Activated T-helper 17 cell treated with anti-CD3 and anti-CD28 coated beads, Interleukin-2, amount 50 U/mL, for 72 hours (primary cell): Measurements from ENCODE around the gene TMEM267. TPM values are rescaled to one million over a fixed set of nuclear protein-coding genes. Genes with fewer than 3 reads are reported as not detected.
A peak's percentile ranks its signal among the peaks of the same experiment; 100 is the strongest.
"Not testable (repeated sequence)": the region's sequence is repeated elsewhere in the genome, so short reads cannot be mapped to it uniquely, and the experiment has no call there.

Source experiments
- ATAC-seq: fragments of 150-1000 bp; cut with Tn5 transposase; replicated peaks from 2 replicates; pipeline ENCODE4 v1.10.0; 2021; ENCODE audit warnings: mild to moderate bottlenecking, moderate library complexity
- H3K27ac Mint-ChIP-seq: one replicate; pipeline ENCODE4 v1.8.0; 2022; ENCODE audit warnings: mixed read lengths
- H3K27me3 Mint-ChIP-seq: one replicate; pipeline ENCODE4 v1.8.0; 2022; ENCODE audit warnings: mixed read lengths
- H3K36me3 Mint-ChIP-seq: one replicate; pipeline ENCODE4 v1.8.0; 2022; ENCODE audit warnings: low read depth, mild to moderate bottlenecking, mixed read lengths
- H3K4me1 Mint-ChIP-seq: one replicate; pipeline ENCODE4 v1.8.0; 2022; ENCODE audit warnings: mixed read lengths
- H3K4me3 Mint-ChIP-seq: one replicate; pipeline ENCODE4 v1.8.0; 2022; ENCODE audit warnings: mild to moderate bottlenecking, mixed read lengths
- H3K9me3 Mint-ChIP-seq: one replicate; pipeline ENCODE4 v1.8.0; 2022; ENCODE audit warnings: mixed read lengths
- total RNA-seq, 2 donors: library from RNA; stranded (reverse); gene quantifications; one replicate each; pipeline ENCODE4 v1.2.3, GENCODE V29; 2022

Gene TMEM267, protein sequence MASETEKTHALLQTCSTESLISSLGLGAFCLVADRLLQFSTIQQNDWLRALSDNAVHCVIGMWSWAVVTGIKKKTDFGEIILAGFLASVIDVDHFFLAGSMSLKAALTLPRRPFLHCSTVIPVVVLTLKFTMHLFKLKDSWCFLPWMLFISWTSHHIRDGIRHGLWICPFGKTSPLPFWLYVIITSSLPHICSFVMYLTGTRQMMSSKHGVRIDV
- total RNA-seq = 10 to 100 TPM in 1 of 2 donors, 1 to 10 TPM in 1; 9.5 to 14.6 TPM

DNA sequence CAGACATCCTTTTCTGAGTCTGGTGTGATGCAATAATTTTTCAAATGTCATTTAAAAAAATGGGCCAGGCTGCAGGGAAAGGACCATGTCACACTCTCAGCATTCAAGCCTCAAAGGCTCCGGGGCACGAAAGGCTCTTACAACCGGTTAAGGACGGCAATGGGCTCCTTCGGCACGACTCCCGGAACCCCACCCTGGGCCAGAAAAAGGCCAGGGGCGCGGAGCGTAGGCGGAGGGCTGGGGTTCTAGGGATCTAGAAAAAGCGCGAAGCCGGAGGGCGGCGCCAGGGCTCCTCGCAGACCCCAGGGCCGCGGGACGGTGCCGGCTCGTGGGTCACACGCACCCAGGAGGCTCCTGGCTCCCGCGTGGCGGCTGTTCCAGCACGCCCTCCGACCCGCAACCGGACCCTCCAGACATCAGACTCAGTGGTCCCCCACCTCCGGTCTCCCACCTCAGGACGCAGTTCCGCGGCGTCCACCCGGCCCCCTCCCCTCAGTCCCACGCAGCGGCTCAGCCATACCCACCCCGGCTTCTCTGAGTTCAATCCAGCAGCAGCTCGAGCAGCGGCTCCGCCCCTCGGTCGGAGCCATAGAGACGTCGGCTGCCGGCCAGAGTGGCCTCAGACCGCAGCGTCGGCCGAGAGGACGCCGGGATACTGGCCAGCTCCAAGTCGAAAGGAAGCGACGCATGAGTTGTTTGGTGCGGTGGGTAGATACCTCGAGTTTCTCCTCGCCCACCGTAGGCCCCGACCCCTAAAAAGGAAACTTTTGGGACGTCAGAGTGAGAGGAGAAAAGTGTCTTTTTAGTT is at the start of gene TMEM267:
Gene TMEM267 (minus strand): TSS at position 568 of the 808 bp plus-strand sequence. CDS start 29,896 bp downstream, outside the sequence.
- peaks cover 21% of the 10 kb centered on the region for H3K36me3 Mint-ChIP-seq
- H3K27me3 Mint-ChIP-seq = no peaks in the 10 kb centered on the region
- H3K4me3 Mint-ChIP-seq = peak within 1 kb of the TSS; percentile 94
- H3K27ac Mint-ChIP-seq = peak within 1 kb of the TSS; percentile 99
- peaks cover 16% of the 10 kb centered on the region for H3K4me1 Mint-ChIP-seq
- peak; percentile 85 for ATAC-seq
- no peaks in the 10 kb centered on the region for H3K9me3 Mint-ChIP-seq

DNA sequence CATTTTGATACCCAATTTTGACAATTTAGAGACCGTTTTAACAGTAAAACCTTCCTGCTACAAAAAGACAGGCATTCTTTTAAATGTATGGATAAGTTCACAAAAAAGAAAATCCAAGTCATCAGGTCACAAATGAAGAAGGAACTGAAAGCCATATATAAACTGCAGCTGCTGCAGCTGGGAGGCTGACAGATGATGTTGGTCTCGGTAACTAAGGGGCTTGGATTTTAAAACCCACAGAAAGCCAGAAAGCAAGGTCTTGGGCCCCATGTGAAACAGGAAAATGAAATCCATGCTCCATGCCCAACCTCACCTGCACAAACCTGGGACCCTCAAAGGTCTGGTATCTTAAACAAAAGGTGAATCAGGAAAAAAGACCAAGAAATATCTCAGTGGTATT is 47.0 kb upstream of the TMEM267 start:
- no peak for ATAC-seq
- H3K27ac Mint-ChIP-seq = no peak overlapping the region
- H3K4me1 Mint-ChIP-seq = peaks cover 5% of the 10 kb centered on the region
- H3K9me3 Mint-ChIP-seq = no peaks in the 10 kb centered on the region
- H3K27me3 Mint-ChIP-seq = no peaks in the 10 kb centered on the region
- H3K36me3 Mint-ChIP-seq = peaks cover 94% of the 10 kb centered on the region
- H3K4me3 Mint-ChIP-seq = no peak overlapping the region

DNA sequence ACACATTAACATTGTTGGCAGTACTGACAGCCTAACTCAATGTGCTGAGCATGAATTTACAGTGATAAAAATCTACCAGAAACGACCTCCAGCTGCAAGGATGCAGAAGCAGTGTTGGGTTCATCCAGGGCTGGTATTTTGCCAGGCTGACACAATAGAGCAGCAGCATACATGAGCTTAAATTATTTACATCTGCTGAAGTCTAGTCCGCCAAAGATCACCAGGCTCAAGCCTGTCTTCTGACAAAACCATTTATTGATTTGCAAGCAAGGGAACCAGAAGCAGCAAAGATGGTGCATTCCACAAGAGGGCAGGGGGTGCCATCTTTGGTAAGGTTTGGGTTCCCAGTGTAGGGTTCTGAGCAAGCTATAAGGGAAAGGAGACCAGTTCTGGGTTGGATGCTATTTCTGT is 40.0 kb upstream of the TMEM267 start:
- H3K4me3 Mint-ChIP-seq = no peak overlapping the region
- H3K9me3 Mint-ChIP-seq = no peaks in the 10 kb centered on the region
- H3K4me1 Mint-ChIP-seq = peaks cover 3% of the 10 kb centered on the region
- H3K36me3 Mint-ChIP-seq = peaks cover 51% of the 10 kb centered on the region
- ATAC-seq = no peak
- H3K27ac Mint-ChIP-seq = peak overlapping the region; percentile 17
- H3K27me3 Mint-ChIP-seq = no peaks in the 10 kb centered on the region

DNA sequence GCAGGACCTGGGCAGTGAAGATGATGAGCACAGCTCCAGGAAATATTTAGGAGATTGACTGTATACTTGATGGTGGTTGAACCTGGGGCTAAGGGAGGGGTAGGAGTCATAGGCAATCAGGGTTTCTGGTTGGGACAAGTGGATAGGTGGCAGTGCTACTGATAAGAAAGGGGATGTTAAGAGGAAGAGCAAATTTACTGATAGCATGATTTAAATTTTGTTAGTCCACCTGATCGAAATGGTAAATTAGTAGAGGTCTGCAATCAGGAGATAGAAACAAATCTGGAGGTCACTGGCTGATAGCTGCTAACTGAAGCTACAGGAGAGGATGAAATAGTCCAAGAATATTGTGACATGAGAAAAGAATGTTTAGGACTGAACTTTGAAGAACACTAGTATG is 37.0 kb upstream of the TMEM267 start:
- H3K9me3 Mint-ChIP-seq = no peaks in the 10 kb centered on the region
- H3K4me1 Mint-ChIP-seq = peaks cover 5% of the 10 kb centered on the region
- H3K27me3 Mint-ChIP-seq = no peaks in the 10 kb centered on the region
- no peak overlapping the region for H3K4me3 Mint-ChIP-seq
- no peak overlapping the region for H3K27ac Mint-ChIP-seq
- no peak for ATAC-seq
- H3K36me3 Mint-ChIP-seq = peaks cover 26% of the 10 kb centered on the region

DNA sequence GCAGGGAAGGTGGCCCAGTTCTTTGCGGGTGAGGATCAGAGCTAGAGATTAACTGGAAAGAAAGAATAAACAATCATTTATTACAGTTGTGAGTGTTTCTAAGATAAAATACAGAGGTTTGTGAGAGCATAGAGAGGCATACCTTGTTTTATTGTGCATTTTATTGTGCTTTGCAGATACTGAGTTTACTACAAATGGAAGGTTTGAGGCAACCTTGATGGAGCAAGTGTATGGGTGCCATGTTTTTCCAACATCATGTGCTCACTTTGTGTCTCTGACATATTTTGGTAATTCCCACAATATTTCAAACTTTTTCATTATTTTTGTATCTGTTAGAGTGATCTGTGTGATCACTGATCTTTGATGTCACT is 32.0 kb upstream of the TMEM267 start:
- ATAC-seq = no peak
- no peaks in the 10 kb centered on the region for H3K36me3 Mint-ChIP-seq
- no peaks in the 10 kb centered on the region for H3K9me3 Mint-ChIP-seq

DNA sequence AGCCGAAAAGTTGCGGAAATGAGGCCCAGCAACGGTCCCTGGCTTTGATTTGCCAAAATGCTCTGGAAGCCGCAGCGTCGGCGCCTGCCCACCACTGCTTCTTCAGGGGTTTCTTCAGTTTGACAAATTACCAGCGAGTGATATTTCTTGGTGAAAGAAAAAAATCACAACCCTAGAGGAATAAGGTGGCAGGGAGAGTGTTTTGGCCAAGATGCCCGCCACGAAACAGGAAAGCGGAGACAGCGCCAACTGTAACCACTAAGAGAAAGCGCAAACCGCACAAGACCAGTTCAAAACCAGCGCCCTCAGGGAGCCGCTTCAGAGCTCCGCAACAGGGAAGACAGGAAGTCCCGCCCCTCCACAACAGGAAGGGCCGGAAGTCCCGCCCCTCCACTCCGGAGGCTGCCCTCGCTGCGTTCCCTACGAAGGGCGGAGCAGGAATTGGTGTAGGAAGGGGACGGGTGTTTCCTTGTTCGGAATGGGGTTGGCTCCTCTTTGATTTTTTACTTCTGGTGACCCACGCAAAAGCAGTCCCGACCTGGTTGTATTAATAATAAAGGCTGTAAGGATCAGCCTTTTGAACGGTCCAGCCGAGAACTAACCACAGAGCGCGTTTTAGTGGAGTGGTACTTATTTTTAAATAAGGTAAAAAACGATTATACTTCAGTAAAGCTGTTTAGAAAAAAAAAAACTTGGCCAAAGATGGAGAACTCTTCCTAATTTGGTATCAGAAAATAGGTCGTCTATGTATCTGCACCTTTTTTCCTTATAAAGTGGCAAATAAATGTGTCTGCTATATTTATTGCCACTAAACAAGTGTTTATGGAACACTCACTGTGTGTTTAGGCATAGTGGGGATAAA is 31.4 kb upstream of the TMEM267 start, which contains the start of gene C5orf34:
Gene C5orf34 (minus strand): TSS at position 333 of the 862 bp plus-strand sequence. CDS start 5,809 bp downstream, outside the sequence.
- Mint-ChIP-seq H3K36me3 (no peaks in the 10 kb centered on the region), H3K27me3 (no peaks in the 10 kb centered on the region), H3K4me3 (peak within 1 kb of the TSS; percentile 84), H3K9me3 (no peaks in the 10 kb centered on the region), H3K27ac (peak within 1 kb of the TSS; percentile 97), H3K4me1 (peaks cover 23% of the 10 kb centered on the region)
- peak; percentile 97 for ATAC-seq

More for the DNA sequence above, 32.0 kb upstream of the TMEM267 start:
- Mint-ChIP-seq H3K27ac (peak overlapping the region; percentile 97), H3K27me3 (no peaks in the 10 kb centered on the region), H3K4me1 (peaks cover 25% of the 10 kb centered on the region), H3K4me3 (peak overlapping the region; percentile 84)

DNA sequence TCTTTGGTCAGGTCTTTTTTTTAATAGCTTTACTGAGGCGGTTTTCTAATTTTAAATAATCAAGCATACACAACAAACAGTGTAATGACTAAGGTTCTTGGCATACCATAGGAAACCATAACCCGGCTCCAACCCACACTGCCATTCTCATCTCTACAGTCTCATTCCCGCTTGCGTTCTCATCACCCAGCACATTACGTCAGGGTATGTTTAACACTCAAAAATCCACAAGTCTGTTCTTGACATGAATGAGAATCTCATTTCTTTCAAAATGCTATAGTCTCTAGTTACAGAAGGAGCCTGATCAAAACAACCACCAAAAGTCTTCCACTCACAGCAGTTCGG is 30.8 kb upstream of the TMEM267 start:
- ATAC-seq = peak; percentile 86
- Mint-ChIP-seq H3K4me1 (peaks cover 23% of the 10 kb centered on the region), H3K4me3 (peak overlapping the region; percentile 84), H3K9me3 (no peaks in the 10 kb centered on the region), H3K36me3 (no peaks in the 10 kb centered on the region), H3K27me3 (no peaks in the 10 kb centered on the region), H3K27ac (peak overlapping the region; percentile 97)

DNA sequence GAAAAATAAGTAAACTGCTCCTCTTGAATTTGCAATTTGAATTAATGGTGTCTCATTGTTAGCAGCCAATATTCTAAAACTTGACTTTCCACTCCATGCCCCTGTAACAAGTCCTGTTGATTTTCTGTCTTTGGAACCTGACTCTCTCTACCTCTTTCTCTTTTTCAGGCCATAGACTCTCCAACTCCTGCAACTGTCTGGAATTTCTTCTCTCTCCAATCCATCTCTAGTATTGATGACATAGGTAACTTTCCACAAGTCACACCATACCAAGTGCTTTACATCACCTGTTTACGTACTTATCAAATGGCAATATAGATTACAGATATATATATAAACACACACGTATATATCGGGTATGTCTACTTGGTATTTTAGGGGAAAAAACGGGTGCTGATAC is 30.4 kb upstream of the TMEM267 start:
- Mint-ChIP-seq H3K9me3 (no peaks in the 10 kb centered on the region), H3K27ac (peak overlapping the region; percentile 97), H3K4me3 (peak overlapping the region; percentile 84), H3K4me1 (peaks cover 23% of the 10 kb centered on the region), H3K36me3 (peaks cover 3% of the 10 kb centered on the region), H3K27me3 (no peaks in the 10 kb centered on the region)
- no peak for ATAC-seq

DNA sequence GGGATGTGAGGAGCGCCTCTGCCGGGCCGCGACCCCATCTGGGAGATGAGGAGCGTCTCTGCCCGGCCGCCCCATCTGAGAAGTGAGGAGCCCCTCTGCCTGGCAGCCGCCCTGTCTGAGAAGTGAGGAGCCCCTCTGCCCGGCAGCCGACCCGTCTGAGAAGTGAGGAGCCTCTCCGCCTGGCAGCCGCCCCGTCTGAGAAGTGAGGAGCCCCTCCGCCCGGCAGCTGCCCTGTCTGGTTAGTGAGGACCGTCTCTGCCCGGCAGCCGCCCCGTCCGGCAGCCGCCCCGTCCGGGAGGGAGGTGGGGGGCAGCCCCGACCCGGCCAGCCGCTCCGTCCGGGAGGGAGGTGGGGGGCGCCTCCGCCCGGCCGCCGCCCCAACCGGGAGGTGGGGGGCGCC is 27.4 kb upstream of the TMEM267 start:
- Mint-ChIP-seq H3K36me3 (peaks cover 15% of the 10 kb centered on the region), H3K4me1 (peaks cover 23% of the 10 kb centered on the region)
- not testable (repeated sequence) for H3K4me3 Mint-ChIP-seq, ATAC-seq, H3K27ac Mint-ChIP-seq, H3K27me3 Mint-ChIP-seq, H3K9me3 Mint-ChIP-seq

DNA sequence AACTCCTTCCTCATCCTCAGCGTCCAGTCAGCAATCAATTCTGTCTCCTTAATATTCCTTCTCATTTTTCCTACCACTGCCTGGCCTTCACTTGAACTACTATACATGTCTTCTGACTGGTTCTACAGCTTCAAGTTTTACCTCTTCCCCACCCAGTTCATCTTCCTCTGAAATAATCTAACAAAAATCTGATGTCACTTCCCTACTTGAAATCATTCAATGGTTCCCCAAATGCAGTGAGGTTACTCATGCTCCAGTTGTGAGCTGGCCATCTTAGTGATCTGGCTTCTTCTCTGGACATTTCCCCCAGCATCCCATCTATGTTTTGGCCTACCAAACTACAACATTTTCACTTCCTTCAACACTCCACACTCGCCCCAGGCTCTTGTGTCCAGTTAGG is 14.9 kb upstream of the TMEM267 start:
- H3K4me3 Mint-ChIP-seq = no peak overlapping the region
- no peak for ATAC-seq
- no peaks in the 10 kb centered on the region for H3K27me3 Mint-ChIP-seq
- H3K27ac Mint-ChIP-seq = no peak overlapping the region
- peaks cover 5% of the 10 kb centered on the region for H3K4me1 Mint-ChIP-seq
- H3K36me3 Mint-ChIP-seq = peaks cover 23% of the 10 kb centered on the region
- H3K9me3 Mint-ChIP-seq = no peaks in the 10 kb centered on the region

DNA sequence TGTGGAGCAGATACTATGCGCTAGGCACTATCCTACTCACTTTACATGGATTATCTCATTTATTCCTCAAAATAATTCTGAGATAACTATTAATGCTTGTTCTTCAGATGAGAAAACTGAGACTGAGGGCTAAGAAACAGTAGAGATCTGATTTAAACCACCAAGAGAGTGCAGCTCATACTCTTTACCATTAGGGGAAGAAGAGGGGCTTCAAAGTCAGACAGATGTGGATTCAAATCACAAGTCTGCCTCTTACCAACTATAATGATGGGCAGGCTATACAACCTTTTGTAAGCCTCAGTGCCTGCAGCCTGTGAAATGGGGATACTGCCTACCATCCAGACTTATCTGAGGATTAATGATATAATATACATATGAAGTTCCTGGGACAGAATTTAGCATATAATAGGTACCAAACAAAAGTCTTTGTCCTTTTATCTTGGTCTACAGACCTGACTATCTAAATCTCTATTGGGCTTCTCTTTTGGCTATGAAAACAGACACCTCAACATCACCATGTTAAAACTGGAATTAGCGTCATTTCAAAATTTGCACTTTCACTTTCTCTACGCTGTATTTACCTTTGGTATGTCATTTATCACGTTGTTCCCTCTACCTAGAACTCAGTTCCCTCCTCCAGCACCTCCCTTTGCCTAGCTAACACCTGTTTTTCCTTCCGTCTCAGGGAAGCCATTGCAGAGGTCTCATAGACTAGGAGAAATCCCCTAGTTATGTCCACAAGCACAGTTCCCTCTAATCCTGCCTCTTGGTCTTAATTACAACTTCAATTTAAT is 13.8 kb upstream of the TMEM267 start:
- H3K27me3 Mint-ChIP-seq = no peaks in the 10 kb centered on the region
- H3K9me3 Mint-ChIP-seq = no peaks in the 10 kb centered on the region
- no peak overlapping the region for H3K4me3 Mint-ChIP-seq
- no peak for ATAC-seq
- peaks cover 14% of the 10 kb centered on the region for H3K36me3 Mint-ChIP-seq
- H3K4me1 Mint-ChIP-seq = peaks cover 5% of the 10 kb centered on the region
- H3K27ac Mint-ChIP-seq = no peak overlapping the region

DNA sequence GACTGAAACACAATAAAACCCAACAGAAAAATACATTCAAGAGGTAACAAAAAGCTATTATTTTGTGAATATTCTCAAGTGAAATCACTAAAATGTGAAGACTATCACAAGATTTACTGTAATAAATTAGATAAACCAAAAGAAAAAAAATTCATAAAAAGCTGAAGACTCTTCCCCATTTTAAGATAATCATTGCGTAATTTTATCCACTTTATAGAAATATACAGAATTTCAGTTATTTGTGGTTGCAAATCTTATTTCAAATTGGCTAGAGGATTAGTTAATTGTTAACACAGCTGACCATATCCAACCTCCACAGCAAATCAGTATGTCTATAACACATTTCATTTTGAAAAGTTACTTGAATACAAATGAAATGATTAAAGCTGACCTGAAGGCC is 7.7 kb upstream of the TMEM267 start:
- Mint-ChIP-seq H3K27me3 (no peaks in the 10 kb centered on the region), H3K9me3 (no peaks in the 10 kb centered on the region), H3K4me1 (no peaks in the 10 kb centered on the region), H3K27ac (no peak overlapping the region), H3K4me3 (no peak overlapping the region), H3K36me3 (peaks cover 29% of the 10 kb centered on the region)
- ATAC-seq = no peak

DNA sequence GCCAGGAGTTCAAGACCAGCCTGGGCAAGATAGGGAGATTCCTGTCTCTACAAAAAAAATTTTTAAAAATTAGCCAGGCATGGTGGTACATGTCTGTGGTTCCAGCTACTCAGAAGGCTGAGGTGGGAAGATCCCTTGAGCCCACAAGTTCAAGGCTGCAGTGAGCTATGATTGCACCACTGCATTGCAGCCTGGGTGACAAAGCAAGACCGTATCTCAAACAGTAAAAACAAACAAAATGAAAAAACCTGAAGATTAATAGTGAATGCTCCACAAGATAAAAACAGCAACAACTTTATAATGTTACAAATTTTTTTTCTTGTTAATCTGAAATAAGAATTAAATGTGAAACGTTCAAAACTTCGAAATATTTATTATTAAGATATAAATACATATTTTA is 2.7 kb upstream of the TMEM267 start:
- Mint-ChIP-seq H3K9me3 (no peaks in the 10 kb centered on the region), H3K27ac (peak overlapping the region; percentile 99)

DNA sequence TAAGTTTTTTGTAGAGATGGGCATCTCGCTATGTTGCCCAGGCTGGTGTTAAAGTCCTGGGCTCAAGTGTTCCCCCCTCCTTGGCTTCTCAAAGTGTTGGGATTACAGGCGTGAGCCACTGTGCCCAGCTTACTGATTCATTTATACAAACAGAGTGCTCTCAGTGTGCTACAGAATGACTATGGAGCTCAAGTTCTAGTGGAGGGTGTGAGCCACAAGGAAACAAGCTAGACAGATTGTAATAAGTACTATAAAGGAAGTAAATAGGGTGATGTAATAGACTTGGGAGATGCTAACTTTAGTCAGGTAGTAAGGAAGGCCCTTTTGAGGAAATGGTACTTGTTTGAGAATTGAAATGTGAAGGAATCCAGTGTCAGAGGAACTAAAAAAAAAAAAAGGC is 1.7 kb upstream of the TMEM267 start:
- H3K27ac Mint-ChIP-seq = peak overlapping the region; percentile 99
- no peaks in the 10 kb centered on the region for H3K9me3 Mint-ChIP-seq
- H3K36me3 Mint-ChIP-seq = peaks cover 38% of the 10 kb centered on the region
- no peaks in the 10 kb centered on the region for H3K27me3 Mint-ChIP-seq
- H3K4me1 Mint-ChIP-seq = peaks cover 16% of the 10 kb centered on the region
- H3K4me3 Mint-ChIP-seq = peak overlapping the region; percentile 94
- peak; percentile 15 for ATAC-seq

More for the DNA sequence above, 2.7 kb upstream of the TMEM267 start:
- Mint-ChIP-seq H3K36me3 (peaks cover 42% of the 10 kb centered on the region), H3K4me1 (peaks cover 16% of the 10 kb centered on the region), H3K27me3 (no peaks in the 10 kb centered on the region), H3K4me3 (no peak overlapping the region)
- ATAC-seq = no peak
